ENCODE results near the gene ATG7.

ATG7 gene

GRCh38 chr3:11391174-11391879, 119.1 kb downstream of the ATG7 start:
- H3K4me2 ChIP-seq (ENCODE audit: low read length): peak overlapping the region; percentile 15; the same call in 1 of the 2 replicates
- no peak overlapping the region for H3K4me3 ChIP-seq (ENCODE audit: low read length)
- H3F3A ChIP-seq (ENCODE audit: control insufficient read depth, insufficient read depth): no peaks in the 10 kb centered on the region
- no peak overlapping the region for H3K27ac ChIP-seq (ENCODE audit: low read depth, low read length)
- H3K27me3 ChIP-seq (ENCODE audit: control insufficient read depth, low read length): no peaks in the 10 kb centered on the region
- no peaks in the 10 kb centered on the region for H4K20me1 ChIP-seq (ENCODE audit: control insufficient read depth, insufficient read depth, low read depth, low read length)
- peaks cover 13% of the 10 kb centered on the region for H3K4me1 ChIP-seq (ENCODE audit: control insufficient read depth, low read length)
- H3K36me3 ChIP-seq (ENCODE audit: control insufficient read depth, low read length): no peaks in the 10 kb centered on the region
- H3K9me2 ChIP-seq (replicated peaks; ENCODE audit: control insufficient read depth, low read length): no peaks in the 10 kb centered on the region
- no peaks in the 10 kb centered on the region for H3K9me3 ChIP-seq (ENCODE audit: control insufficient read depth, insufficient read depth, low read length)
- no peaks in the 10 kb centered on the region for H3K79me2 ChIP-seq (ENCODE audit: control insufficient read depth, low read length)
- TF ChIP-seq CTCF (IDR thresholded peaks at IDR 0.05; ENCODE audit: low read depth, low read length, poor library complexity, severe bottlenecking): no peak
- TF ChIP-seq EZH2phosphoT487 (IDR thresholded peaks at IDR 0.05; ENCODE audit: borderline replicate concordance, low read length): no peak

- peak overlapping the region; percentile 15; the same call in 1 of the 2 replicates for H3K4me2 ChIP-seq (ENCODE audit: low read length)
- no peaks in the 10 kb centered on the region for H3K36me3 ChIP-seq (ENCODE audit: control insufficient read depth, low read length)
- no peaks in the 10 kb centered on the region for H4K20me1 ChIP-seq (ENCODE audit: control insufficient read depth, insufficient read depth, low read depth, low read length)
- H3K4me3 ChIP-seq (ENCODE audit: low read length): no peak overlapping the region
- no peak overlapping the region for H3K27ac ChIP-seq (ENCODE audit: low read depth, low read length)
- TF ChIP-seq EZH2phosphoT487 (IDR thresholded peaks at IDR 0.05; ENCODE audit: borderline replicate concordance, low read length): no peak
- no peak for TF ChIP-seq CTCF (IDR thresholded peaks at IDR 0.05; ENCODE audit: low read depth, low read length, poor library complexity, severe bottlenecking)
- peaks cover 13% of the 10 kb centered on the region for H3K4me1 ChIP-seq (ENCODE audit: control insufficient read depth, low read length)
- H3K9me2 ChIP-seq (replicated peaks; ENCODE audit: control insufficient read depth, low read length): no peaks in the 10 kb centered on the region
- no peaks in the 10 kb centered on the region for H3K27me3 ChIP-seq (ENCODE audit: control insufficient read depth, low read length)
- H3K9me3 ChIP-seq (ENCODE audit: control insufficient read depth, insufficient read depth, low read length): no peaks in the 10 kb centered on the region
- no peaks in the 10 kb centered on the region for H3F3A ChIP-seq (ENCODE audit: control insufficient read depth, insufficient read depth)
- no peaks in the 10 kb centered on the region for H3K79me2 ChIP-seq (ENCODE audit: control insufficient read depth, low read length)
Observed at GRCh38 chr3:11392014-11392859, 120.0 kb downstream of the ATG7 start.

GRCh38 chr3:11392860-11393114, 120.6 kb downstream of the ATG7 start:
- H3K27ac ChIP-seq (ENCODE audit: low read depth, low read length): no peak overlapping the region
- no peaks in the 10 kb centered on the region for H3K79me2 ChIP-seq (ENCODE audit: control insufficient read depth, low read length)
- H3K4me1 ChIP-seq (ENCODE audit: control insufficient read depth, low read length): peaks cover 13% of the 10 kb centered on the region
- no peaks in the 10 kb centered on the region for H3K9me2 ChIP-seq (replicated peaks; ENCODE audit: control insufficient read depth, low read length)
- H3F3A ChIP-seq (ENCODE audit: control insufficient read depth, insufficient read depth): no peaks in the 10 kb centered on the region
- no peaks in the 10 kb centered on the region for H3K27me3 ChIP-seq (ENCODE audit: control insufficient read depth, low read length)
- H3K9me3 ChIP-seq (ENCODE audit: control insufficient read depth, insufficient read depth, low read length): no peaks in the 10 kb centered on the region
- H4K20me1 ChIP-seq (ENCODE audit: control insufficient read depth, insufficient read depth, low read depth, low read length): no peaks in the 10 kb centered on the region
- no peak for TF ChIP-seq EZH2phosphoT487 (IDR thresholded peaks at IDR 0.05; ENCODE audit: borderline replicate concordance, low read length)
- TF ChIP-seq CTCF (IDR thresholded peaks at IDR 0.05; ENCODE audit: low read depth, low read length, poor library complexity, severe bottlenecking): no peak
- no peak overlapping the region for H3K4me3 ChIP-seq (ENCODE audit: low read length)
- H3K4me2 ChIP-seq (ENCODE audit: low read length): no peak overlapping the region
- no peaks in the 10 kb centered on the region for H3K36me3 ChIP-seq (ENCODE audit: control insufficient read depth, low read length)

All from DOHH2 (cell line).